Keratinocyte (primary cell): ENCODE data around the gene MAFF. TPM values are rescaled to one million over a fixed set of nuclear protein-coding genes. Genes with fewer than 3 reads are reported as not detected.

Experiments
- DNase-seq: peaks from one replicate; pipeline ENCODE4 v3.0.0-alpha.2; 2011; ENCODE audit warnings: low read depth, missing footprints, low spot score
- FAIRE-seq: peaks from 2 replicates; lab custom pipeline; 2011; peaks lifted over from hg19 to GRCh38; lab: Jason Lieb, UNC
- H2AFZ ChIP-seq: 2 replicates; pipeline ENCODE4 v1.6.0; 2012; ENCODE audit warnings: low read length, control low read depth, inconsistent platforms; ENCODE audit not compliant: control insufficient read depth
- H3K27ac ChIP-seq: 2 replicates; pipeline ENCODE4 v1.5.1; 2011; ENCODE audit warnings: low read length; ENCODE audit not compliant: control insufficient read depth, insufficient read depth
- H3K27me3 ChIP-seq: 3 replicates; pipeline ENCODE4 v1.6.0; 2011; ENCODE audit warnings: low read length; ENCODE audit not compliant: control insufficient read depth, insufficient read depth; ENCODE audit errors: extremely low read depth
- H3K36me3 ChIP-seq, 2 experiments: 2 replicates in 1 of 2; 3 replicates in 1 of 2; pipeline ENCODE4 v1.5.1; 2011; ENCODE audit warnings: low read length in 2 of 2, mild to moderate bottlenecking in 1 of 2; ENCODE audit not compliant: control insufficient read depth in 2 of 2, insufficient read depth in 2 of 2; ENCODE audit errors: extremely low read depth in 1 of 2
- H3K4me1 ChIP-seq: 3 replicates; pipeline ENCODE4 v1.5.1; 2011; ENCODE audit warnings: low read length; ENCODE audit not compliant: control insufficient read depth, insufficient read depth; ENCODE audit errors: extremely low read depth
- H3K4me2 ChIP-seq: 3 replicates; pipeline ENCODE4 v1.6.0; 2011; ENCODE audit warnings: low read depth, low read length; ENCODE audit not compliant: control insufficient read depth, insufficient read depth; ENCODE audit errors: extremely low read depth
- H3K4me3 ChIP-seq, 3 experiments: fragments of 200-600 bp in 1 of 3; sonication (generic) in 1 of 3; 2 replicates in 2 of 3; 3 replicates in 1 of 3; pipeline ENCODE4 v1.5.1; 2011 to 2016; ENCODE audit warnings: low read length in 3 of 3, mild to moderate bottlenecking in 3 of 3, control low read depth in 2 of 3, inconsistent platforms in 1 of 3, low read depth in 1 of 3, mixed read lengths in 1 of 3, mixed run types in 1 of 3, moderate library complexity in 1 of 3; ENCODE audit not compliant: control insufficient read depth in 2 of 3, insufficient read depth in 2 of 3; ENCODE audit errors: extremely low read depth in 1 of 3
- H3K79me2 ChIP-seq: 2 replicates; pipeline ENCODE4 v1.6.0; 2012; ENCODE audit warnings: low read length; ENCODE audit not compliant: control insufficient read depth, insufficient read depth
- H3K9ac ChIP-seq: 3 replicates; pipeline ENCODE4 v1.6.0; 2011; ENCODE audit warnings: low read length; ENCODE audit not compliant: control insufficient read depth, insufficient read depth; ENCODE audit errors: extremely low read depth
- H3K9me1 ChIP-seq: 3 replicates; pipeline ENCODE4 v1.6.0; 2011; ENCODE audit warnings: low read length; ENCODE audit not compliant: control insufficient read depth, insufficient read depth; ENCODE audit errors: extremely low read depth
- H3K9me3 ChIP-seq: 2 replicates; pipeline ENCODE4 v1.5.1; 2012; ENCODE audit warnings: low read depth, low read length; ENCODE audit not compliant: control insufficient read depth
- H4K20me1 ChIP-seq: 3 replicates; pipeline ENCODE4 v1.6.0; 2011; ENCODE audit warnings: low read length; ENCODE audit not compliant: control insufficient read depth, insufficient read depth; ENCODE audit errors: extremely low read depth
- EZH2 ChIP-seq: IDR thresholded peaks from one replicate; pipeline ENCODE4 v1.6.1; 2012; ENCODE audit warnings: inconsistent platforms, mild to moderate bottlenecking, low read length, moderate library complexity
- dilution Hi-C: fragments of 300-500 bp; cut with MboI; formaldehyde crosslinking; loops from one replicate; pipeline ENCODE4 v1.7.0; 2020; ENCODE audit warnings: low sequenced_read_pairs; ENCODE audit not compliant: extremely low pct_ligation_motif_present
- polyA plus RNA-seq, 5 experiments: library from polyadenylated mRNA; depleted of rRNA in 3 of 5; stranded (reverse) in 3 of 5; stranded (forward) in 1 of 5; unstranded in 1 of 5; fragments of >200 nt; gene quantifications; 1 replicate in 1 of 5; 2 replicates in 3 of 5; 3 replicates in 1 of 5; pipeline versions ENCODE4 v1.2.1 to v1.2.3, GENCODE V29; 2011 to 2012; ENCODE audit warnings: missing spikeins in 2 of 5, low read depth in 1 of 5, low replicate concordance in 1 of 5
- TF ChIP-seq, protein P1 (sequence below), 3 experiments: IDR thresholded peaks in 1 of 3; conservative IDR thresholded peaks in 1 of 3; optimal IDR thresholded peaks in 1 of 3; 2 replicates in 2 of 3; 3 replicates in 1 of 3; pipeline versions ENCODE3 to v1.5.1; 2011; ENCODE audit warnings: low read length in 3 of 3, mild to moderate bottlenecking in 3 of 3, moderate library complexity in 2 of 3, control low read depth in 1 of 3, inconsistent platforms in 1 of 3; ENCODE audit not compliant: insufficient read depth in 2 of 3; ENCODE audit errors: extremely low read depth in 1 of 3

MAFF gene
- polyA plus RNA-seq, 1 donor (not counting 4 experiments of a cell fraction or from before 2014, with no cell fraction given): 10.5 TPM

DNA sequence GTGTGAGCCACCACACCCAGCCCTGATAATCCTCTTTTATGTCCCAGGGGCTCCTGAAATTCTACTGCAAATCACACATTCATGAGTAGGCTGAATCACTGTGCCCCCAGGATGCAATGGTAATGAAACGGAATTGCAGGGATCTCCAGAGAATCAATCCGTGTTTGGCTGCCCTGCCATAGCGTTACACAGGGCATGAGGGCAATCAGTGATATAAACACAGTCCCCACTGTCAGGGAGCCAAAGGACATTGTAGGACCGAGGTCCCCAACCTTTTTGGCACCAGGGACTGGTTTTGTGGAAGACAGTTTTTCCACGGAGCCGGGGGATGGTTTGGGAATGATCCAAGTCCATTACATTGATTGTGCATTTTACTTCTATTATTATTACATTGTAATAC lies 11.2 kb upstream of the MAFF start:
- no peaks in the 10 kb centered on the region for H4K20me1 ChIP-seq
- H3K4me2 ChIP-seq: no peak overlapping the region
- peaks cover 5% of the 10 kb centered on the region for H3K4me1 ChIP-seq
- H2AFZ ChIP-seq: no peak overlapping the region
- no peaks in the 10 kb centered on the region for H3K36me3 ChIP-seq
- H3K4me3 ChIP-seq: no peak overlapping the region
- FAIRE-seq (no peak), DNase-seq (no peak)
- no peak overlapping the region for H3K27ac ChIP-seq
- no peaks in the 10 kb centered on the region for H3K9me1 ChIP-seq
- dilution Hi-C loops: no loop called here
- no peaks in the 10 kb centered on the region for H3K79me2 ChIP-seq
- TF ChIP-seq, protein P1, sequence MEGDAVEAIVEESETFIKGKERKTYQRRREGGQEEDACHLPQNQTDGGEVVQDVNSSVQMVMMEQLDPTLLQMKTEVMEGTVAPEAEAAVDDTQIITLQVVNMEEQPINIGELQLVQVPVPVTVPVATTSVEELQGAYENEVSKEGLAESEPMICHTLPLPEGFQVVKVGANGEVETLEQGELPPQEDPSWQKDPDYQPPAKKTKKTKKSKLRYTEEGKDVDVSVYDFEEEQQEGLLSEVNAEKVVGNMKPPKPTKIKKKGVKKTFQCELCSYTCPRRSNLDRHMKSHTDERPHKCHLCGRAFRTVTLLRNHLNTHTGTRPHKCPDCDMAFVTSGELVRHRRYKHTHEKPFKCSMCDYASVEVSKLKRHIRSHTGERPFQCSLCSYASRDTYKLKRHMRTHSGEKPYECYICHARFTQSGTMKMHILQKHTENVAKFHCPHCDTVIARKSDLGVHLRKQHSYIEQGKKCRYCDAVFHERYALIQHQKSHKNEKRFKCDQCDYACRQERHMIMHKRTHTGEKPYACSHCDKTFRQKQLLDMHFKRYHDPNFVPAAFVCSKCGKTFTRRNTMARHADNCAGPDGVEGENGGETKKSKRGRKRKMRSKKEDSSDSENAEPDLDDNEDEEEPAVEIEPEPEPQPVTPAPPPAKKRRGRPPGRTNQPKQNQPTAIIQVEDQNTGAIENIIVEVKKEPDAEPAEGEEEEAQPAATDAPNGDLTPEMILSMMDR (optimal IDR thresholded peaks at IDR 0.05 in 1 of 3, IDR thresholded peaks at IDR 0.05 in 1 of 3, conservative IDR thresholded peaks at IDR 0.05 in 1 of 3; ENCODE audit: extremely low read depth in 1 of 3, insufficient read depth in 2 of 3, low read length in 3 of 3): no peak
- no peak for TF ChIP-seq EZH2
- no peaks in the 10 kb centered on the region for H3K9me3 ChIP-seq
- no peaks in the 10 kb centered on the region for H3K27me3 ChIP-seq
- H3K9ac ChIP-seq: no peak overlapping the region

DNA sequence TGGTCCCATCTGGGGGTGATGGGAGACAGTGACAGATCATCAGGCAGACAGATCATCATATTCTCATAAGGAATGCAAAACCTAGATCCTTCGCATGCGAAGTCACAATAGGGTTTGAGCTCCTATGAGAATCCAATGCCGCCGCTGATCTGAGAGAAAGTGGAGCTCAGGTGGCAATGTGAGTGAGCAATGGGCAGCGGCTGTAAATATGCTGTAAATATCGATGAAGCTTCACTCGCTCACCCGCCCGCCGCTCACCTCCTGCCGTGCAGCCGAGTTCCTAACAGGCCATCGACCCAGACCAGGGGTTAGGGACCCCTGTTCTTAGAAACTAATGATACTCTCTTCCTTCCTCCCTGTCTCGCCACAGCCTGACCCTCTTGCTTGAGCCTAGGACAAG lies 10.7 kb upstream of the MAFF start:
- TF ChIP-seq, protein P1 (optimal IDR thresholded peaks at IDR 0.05 in 1 of 3, IDR thresholded peaks at IDR 0.05 in 1 of 3, conservative IDR thresholded peaks at IDR 0.05 in 1 of 3; ENCODE audit: extremely low read depth in 1 of 3, insufficient read depth in 2 of 3, low read length in 3 of 3): no peak
- TF ChIP-seq EZH2: no peak
- Histone ChIP-seq H3K27ac (no peak overlapping the region), H3K9me1 (no peaks in the 10 kb centered on the region), H3K4me2 (no peak overlapping the region), H3K36me3 (no peaks in the 10 kb centered on the region), H3K27me3 (no peaks in the 10 kb centered on the region), H3K4me1 (peaks cover 5% of the 10 kb centered on the region), H3K9ac (no peak overlapping the region), H4K20me1 (no peaks in the 10 kb centered on the region), H3K79me2 (no peaks in the 10 kb centered on the region), H3K4me3 (no peak overlapping the region), H2AFZ (no peak overlapping the region), H3K9me3 (no peaks in the 10 kb centered on the region)
- dilution Hi-C loops: no loop called here
- DNase-seq (no peak), FAIRE-seq (no peak)
